SW 1271 (cell line): ENCODE measurements around the gene ABCG1.

Experiments used
- DNase-seq, 2 experiments: peaks; one replicate each; lab custom pipeline; 2025; lab: John Stamatoyannopoulos, UW

The ABCG1 gene

GRCh38 chr21:42214081-42214750, 4.7 kb upstream of the ABCG1 start:
- no peak for DNase-seq

GRCh38 chr21:42214921-42215320, 4.0 kb upstream of the ABCG1 start:
- DNase-seq = no peak

- DNase-seq = no peak
These were observed 2.8 kb upstream of the ABCG1 start for GRCh38 chr21:42215942-42216725.

GRCh38 chr21:42216726-42217572, 2.0 kb upstream of the ABCG1 start:
- DNase-seq = no peak

GRCh38 chr21:42219606-42220137, 732 bp downstream of the ABCG1 start:
- DNase-seq = no peak

GRCh38 chr21:42220138-42220701, 1.3 kb downstream of the ABCG1 start:
- DNase-seq = peak; percentile 22 to 23

- no peak for DNase-seq
These were observed 2.8 kb downstream of the ABCG1 start for GRCh38 chr21:42221581-42222345.

GRCh38 chr21:42222386-42222785, 3.4 kb downstream of the ABCG1 start:
- DNase-seq = no peak

- DNase-seq = no peak
These were observed 4.0 kb downstream of the ABCG1 start for GRCh38 chr21:42222821-42223390.

GRCh38 chr21:42223826-42224575, 5.1 kb downstream of the ABCG1 start:
- no peak for DNase-seq

- DNase-seq = no peak
These were observed 6.1 kb downstream of the ABCG1 start for GRCh38 chr21:42225042-42225441.

GRCh38 chr21:42225571-42226155, 6.7 kb downstream of the ABCG1 start:
- DNase-seq = no peak

- DNase-seq = no peak
These were observed 7.7 kb downstream of the ABCG1 start for GRCh38 chr21:42226626-42227025.

- DNase-seq = peak in 1 of 2 experiments; percentile 43
These were observed 9.2 kb downstream of the ABCG1 start for GRCh38 chr21:42227909-42228708.

- DNase-seq = no peak
These were observed 9.8 kb downstream of the ABCG1 start for GRCh38 chr21:42228709-42229220.

- no peak for DNase-seq
These were observed 10.7 kb downstream of the ABCG1 start for GRCh38 chr21:42229676-42230075.

- DNase-seq = no peak
These were observed 11.2 kb downstream of the ABCG1 start for GRCh38 chr21:42230178-42230577.

- DNase-seq = no peak
These were observed 11.7 kb downstream of the ABCG1 start for GRCh38 chr21:42230636-42231035.

GRCh38 chr21:42231756-42232155, 12.8 kb downstream of the ABCG1 start:
- no peak for DNase-seq
